Astrocyte (in vitro differentiated cells and primary cell): Measurements from ENCODE around the gene TLR5. TPM values are rescaled to one million over a fixed set of nuclear protein-coding genes. Genes with fewer than 3 reads are reported as not detected.

Experiments used
- DNase-seq: peaks from one replicate; pipeline ENCODE4 v3.0.0-alpha.2; 2010; ENCODE audit warnings: low read depth
- FAIRE-seq: peaks from 2 replicates; lab custom pipeline; 2011; peaks lifted over from hg19 to GRCh38; lab: Jason Lieb, UNC
- H2AFZ ChIP-seq: 2 replicates; pipeline ENCODE4 v1.6.0; 2012; ENCODE audit warnings: low read depth, low read length, inconsistent platforms
- H3K27ac ChIP-seq: 2 replicates; pipeline ENCODE4 v1.5.1; 2011; ENCODE audit warnings: low read depth, low read length, inconsistent platforms
- H3K27me3 ChIP-seq: 2 replicates; pipeline ENCODE4 v1.6.0; 2011; ENCODE audit warnings: low read length, inconsistent platforms; ENCODE audit not compliant: insufficient read depth
- H3K36me3 ChIP-seq: 2 replicates; pipeline ENCODE4 v1.5.1; 2011; ENCODE audit warnings: low read length, inconsistent platforms; ENCODE audit not compliant: insufficient read depth
- H3K4me1 ChIP-seq: 2 replicates; pipeline ENCODE4 v1.5.1; 2011; ENCODE audit warnings: low read length, inconsistent platforms; ENCODE audit not compliant: insufficient read depth
- H3K4me2 ChIP-seq: 2 replicates; pipeline ENCODE4 v1.6.0; 2012; ENCODE audit warnings: low read length, inconsistent platforms
- H3K4me3 ChIP-seq: 2 replicates; pipeline ENCODE4 v1.5.1; 2011; ENCODE audit warnings: low read depth, mild to moderate bottlenecking, low read length, inconsistent platforms; ENCODE audit not compliant: insufficient read depth
- H3K79me2 ChIP-seq: 2 replicates; pipeline ENCODE4 v1.6.0; 2012; ENCODE audit warnings: mild to moderate bottlenecking, low read length, inconsistent platforms; ENCODE audit not compliant: insufficient read depth
- H3K9ac ChIP-seq: 2 replicates; pipeline ENCODE4 v1.6.0; 2012; ENCODE audit warnings: mild to moderate bottlenecking, low read length, inconsistent platforms
- H3K9me3 ChIP-seq: 2 replicates; pipeline ENCODE4 v1.5.1; 2012; ENCODE audit warnings: low read depth, mild to moderate bottlenecking, low read length, inconsistent platforms; ENCODE audit not compliant: insufficient read depth
- H4K20me1 ChIP-seq: 2 replicates; pipeline ENCODE4 v1.6.0; 2012; ENCODE audit warnings: low read length, inconsistent platforms; ENCODE audit not compliant: insufficient read depth
- H3K27ac Mint-ChIP-seq: one replicate; pipeline ENCODE4 v1.8.0; 2021; ENCODE audit warnings: mild to moderate bottlenecking, mixed read lengths; ENCODE audit not compliant: unreplicated experiment
- H3K27me3 Mint-ChIP-seq: one replicate; pipeline ENCODE4 v1.8.0; 2021; ENCODE audit warnings: low read depth, mixed read lengths; ENCODE audit not compliant: unreplicated experiment
- H3K36me3 Mint-ChIP-seq: one replicate; pipeline ENCODE4 v1.8.0; 2021; ENCODE audit warnings: low read depth, mixed read lengths; ENCODE audit not compliant: unreplicated experiment
- H3K4me1 Mint-ChIP-seq: one replicate; pipeline ENCODE4 v1.8.0; 2021; ENCODE audit warnings: low read depth, mixed read lengths; ENCODE audit not compliant: unreplicated experiment
- H3K4me3 Mint-ChIP-seq: one replicate; pipeline ENCODE4 v1.8.0; 2021; ENCODE audit warnings: mild to moderate bottlenecking, moderate library complexity, mixed read lengths; ENCODE audit not compliant: unreplicated experiment
- H3K9me3 Mint-ChIP-seq: one replicate; pipeline ENCODE4 v1.8.0; 2021; ENCODE audit warnings: mild to moderate bottlenecking, mixed read lengths; ENCODE audit not compliant: unreplicated experiment
- CTCF ChIP-seq: IDR thresholded peaks from 2 replicates; pipeline ENCODE4 v1.5.1; 2011; ENCODE audit warnings: low read depth, mild to moderate bottlenecking, inconsistent platforms, low read length, moderate library complexity; ENCODE audit not compliant: insufficient read depth
- EZH2 ChIP-seq: IDR thresholded peaks from 2 replicates; pipeline ENCODE4 v1.6.1; 2012; ENCODE audit warnings: mild to moderate bottlenecking, low read length, inconsistent platforms; ENCODE audit not compliant: insufficient read depth
- total RNA-seq: library from RNA; stranded (reverse); gene quantifications from 2 replicates; pipeline ENCODE4 v1.2.1, GENCODE V29; 2021

The TLR5 gene
- total RNA-seq, 1 donor from 2014 or later: 1.1 TPM

DNA sequence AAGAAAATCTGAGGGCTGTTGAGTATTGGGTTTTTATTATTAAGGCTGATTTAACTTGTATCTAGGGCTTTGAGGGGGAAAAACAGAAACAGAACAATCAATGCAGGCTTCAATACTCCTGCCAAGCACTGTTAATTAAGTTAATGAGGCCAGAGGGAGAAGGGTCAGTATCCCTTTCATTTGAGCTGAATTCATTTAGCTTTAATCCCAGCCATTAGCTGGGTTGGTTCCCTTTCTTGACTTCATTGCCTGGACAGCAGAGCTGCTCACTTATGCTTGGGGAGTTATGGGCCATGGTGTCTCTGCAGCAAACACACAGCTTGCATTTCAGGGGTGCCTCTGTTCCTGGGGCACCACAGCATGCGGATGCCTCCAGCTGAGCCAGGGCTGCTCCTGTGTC lies 16.3 kb downstream of the TLR5 start:
- Histone ChIP-seq H3K36me3 (no peaks in the 10 kb centered on the region), H3K4me1 (peaks cover 3% of the 10 kb centered on the region), H2AFZ (no peak overlapping the region), H3K4me2 (no peak overlapping the region), H3K27ac (no peak overlapping the region), H4K20me1 (no peaks in the 10 kb centered on the region), H3K9me3 (no peaks in the 10 kb centered on the region), H3K79me2 (no peaks in the 10 kb centered on the region), H3K9ac (no peak overlapping the region), H3K27me3 (no peaks in the 10 kb centered on the region), H3K4me3 (no peak overlapping the region)
- DNase-seq (no peak), FAIRE-seq (no peak)
- Mint-ChIP-seq H3K27me3 (peaks cover 37% of the 10 kb centered on the region), H3K4me3 (no peak overlapping the region), H3K36me3 (no peaks in the 10 kb centered on the region), H3K27ac (no peak overlapping the region), H3K9me3 (no peaks in the 10 kb centered on the region), H3K4me1 (peaks cover 7% of the 10 kb centered on the region)
- TF ChIP-seq EZH2: no peak
- no peak for TF ChIP-seq CTCF

GRCh38 chr1:223125766-223126165 lies 17.3 kb downstream of the TLR5 start:
- Histone ChIP-seq H4K20me1 (no peaks in the 10 kb centered on the region), H3K27me3 (no peaks in the 10 kb centered on the region), H3K36me3 (no peaks in the 10 kb centered on the region), H3K27ac (no peak overlapping the region), H3K9me3 (no peaks in the 10 kb centered on the region), H3K4me1 (peaks cover 3% of the 10 kb centered on the region), H3K4me2 (no peak overlapping the region), H3K79me2 (no peaks in the 10 kb centered on the region), H3K4me3 (no peak overlapping the region), H2AFZ (no peak overlapping the region), H3K9ac (no peak overlapping the region)
- Mint-ChIP-seq H3K27ac (no peak overlapping the region), H3K27me3 (peaks cover 31% of the 10 kb centered on the region), H3K4me1 (peaks cover 7% of the 10 kb centered on the region), H3K36me3 (no peaks in the 10 kb centered on the region), H3K4me3 (no peak overlapping the region), H3K9me3 (no peaks in the 10 kb centered on the region)
- FAIRE-seq (no peak), DNase-seq (no peak)
- TF ChIP-seq CTCF (no peak), EZH2 (no peak)

- Histone ChIP-seq H3K36me3 (no peaks in the 10 kb centered on the region), H3K4me2 (peak overlapping the region; percentile 60), H2AFZ (no peak overlapping the region), H3K4me1 (no peaks in the 10 kb centered on the region), H3K9me3 (no peaks in the 10 kb centered on the region), H3K27me3 (no peaks in the 10 kb centered on the region), H3K9ac (no peak overlapping the region), H3K79me2 (no peaks in the 10 kb centered on the region), H4K20me1 (no peaks in the 10 kb centered on the region), H3K27ac (no peak overlapping the region), H3K4me3 (no peak overlapping the region)
- Mint-ChIP-seq H3K27ac (no peak overlapping the region), H3K36me3 (no peaks in the 10 kb centered on the region), H3K4me1 (peaks cover 6% of the 10 kb centered on the region), H3K9me3 (no peaks in the 10 kb centered on the region), H3K4me3 (no peak overlapping the region), H3K27me3 (peaks cover 18% of the 10 kb centered on the region)
- DNase-seq (no peak), FAIRE-seq (no peak)
- TF ChIP-seq EZH2: no peak
- no peak for TF ChIP-seq CTCF
Observed at GRCh38 chr1:223123011-223123610, 19.9 kb downstream of the TLR5 start.
